Esophagus squamous epithelium (tissue), 4 donors: ENCODE measurements around the gene ARRB1.

Source experiments
- POLR2A ChIP-seq, 4 donors: fragments of 450-650 bp; IDR thresholded peaks; one replicate each; pipeline ENCODE4 v1.6.1; 2017; ENCODE audit warnings: antibody characterized with exemption in 4 of 4, mild to moderate bottlenecking in 4 of 4, moderate library complexity in 3 of 4
- TF ChIP-seq, protein P1 (sequence below), 6 experiments: fragments of 450-650 bp in 4 of 6; fragments of 200-600 bp in 2 of 6; sonication (generic) in 2 of 6; IDR thresholded peaks; one replicate each; pipeline ENCODE4 v1.5.1; 2016 to 2019; ENCODE audit warnings: antibody characterized with exemption in 6 of 6, mild to moderate bottlenecking in 4 of 6, moderate library complexity in 4 of 6

DNA sequence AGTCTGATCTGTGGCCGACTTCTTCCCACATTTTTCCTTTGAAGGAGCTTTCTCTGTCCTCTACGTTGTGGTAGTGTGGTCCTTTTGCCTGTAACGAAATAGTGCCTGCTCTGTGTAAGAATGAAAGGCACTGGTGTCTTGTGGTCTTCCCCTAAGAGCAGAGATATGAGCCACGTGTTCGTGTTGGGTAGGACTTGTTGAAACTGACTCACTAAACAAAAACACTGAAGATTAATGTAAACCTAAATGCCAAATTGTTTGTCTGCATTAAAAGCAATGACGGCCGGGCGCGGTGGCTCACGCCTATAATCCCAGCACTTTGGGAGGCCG, 37.8 kb upstream of the ARRB1 start:
- TF ChIP-seq, protein P1, sequence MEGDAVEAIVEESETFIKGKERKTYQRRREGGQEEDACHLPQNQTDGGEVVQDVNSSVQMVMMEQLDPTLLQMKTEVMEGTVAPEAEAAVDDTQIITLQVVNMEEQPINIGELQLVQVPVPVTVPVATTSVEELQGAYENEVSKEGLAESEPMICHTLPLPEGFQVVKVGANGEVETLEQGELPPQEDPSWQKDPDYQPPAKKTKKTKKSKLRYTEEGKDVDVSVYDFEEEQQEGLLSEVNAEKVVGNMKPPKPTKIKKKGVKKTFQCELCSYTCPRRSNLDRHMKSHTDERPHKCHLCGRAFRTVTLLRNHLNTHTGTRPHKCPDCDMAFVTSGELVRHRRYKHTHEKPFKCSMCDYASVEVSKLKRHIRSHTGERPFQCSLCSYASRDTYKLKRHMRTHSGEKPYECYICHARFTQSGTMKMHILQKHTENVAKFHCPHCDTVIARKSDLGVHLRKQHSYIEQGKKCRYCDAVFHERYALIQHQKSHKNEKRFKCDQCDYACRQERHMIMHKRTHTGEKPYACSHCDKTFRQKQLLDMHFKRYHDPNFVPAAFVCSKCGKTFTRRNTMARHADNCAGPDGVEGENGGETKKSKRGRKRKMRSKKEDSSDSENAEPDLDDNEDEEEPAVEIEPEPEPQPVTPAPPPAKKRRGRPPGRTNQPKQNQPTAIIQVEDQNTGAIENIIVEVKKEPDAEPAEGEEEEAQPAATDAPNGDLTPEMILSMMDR (IDR thresholded peaks at IDR 0.05): no peak
- no peak for TF ChIP-seq POLR2A (IDR thresholded peaks at IDR 0.05)
